Measurements from ENCODE around the gene COX5B. TPM values are rescaled to one million over a fixed set of nuclear protein-coding genes. Genes with fewer than 3 reads are reported as not detected.
"Not testable (repeated sequence)": the region's sequence is repeated elsewhere in the genome, so short reads cannot be mapped to it uniquely, and the experiment has no call there.

The COX5B gene
- total and polyA plus RNA-seq, 3 experiments from 2014 or later: 197 to 334 (median 205) TPM

DNA sequence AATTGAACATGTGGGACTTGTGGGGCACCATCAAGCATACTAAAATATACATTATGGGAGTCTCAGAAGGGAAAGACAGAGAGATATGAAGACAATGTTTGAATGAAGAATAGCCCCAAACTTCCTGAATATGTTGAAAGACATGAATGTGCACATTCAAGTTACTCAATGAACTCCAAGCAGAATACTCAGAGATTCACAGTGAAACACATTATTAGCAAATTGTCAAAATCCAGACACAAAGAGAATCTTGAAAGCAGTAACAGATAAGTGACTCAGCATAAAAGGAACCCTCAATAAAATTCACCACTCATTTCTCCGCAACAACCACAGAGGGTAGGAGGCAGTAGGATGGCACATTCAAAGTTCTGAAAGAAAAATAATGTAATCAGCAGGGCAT lies 32.4 kb downstream of the COX5B start:
- H3K27me3 ChIP-seq (ENCODE audit: insufficient read depth, low read length, poor library complexity, severe bottlenecking): no peaks in the 10 kb centered on the region
- H3K36me3 ChIP-seq (ENCODE audit: insufficient read depth, low read length): no peaks in the 10 kb centered on the region
- H3K9me3 Mint-ChIP-seq: no peaks in the 10 kb centered on the region
- no peaks in the 10 kb centered on the region for H3K9me3 ChIP-seq (ENCODE audit: low read length)
- H3K27me3 Mint-ChIP-seq: peaks cover 2 to 12% of the 10 kb centered on the region in 2 donors
- no peak overlapping the region for H3K4me3 Mint-ChIP-seq
- no peaks in the 10 kb centered on the region for H3K4me1 Mint-ChIP-seq
- no peaks in the 10 kb centered on the region for H3K4me1 ChIP-seq (ENCODE audit: insufficient read depth, low read length)
- H3K27ac Mint-ChIP-seq: peak overlapping the region in 1 of 8 donors; percentile 22
- H3K27ac ChIP-seq (ENCODE audit: low read depth, low read length): no peak overlapping the region
- ChIA-PET CTCF (interaction anchor here (1.2 kb wide), 1 partner anchor 40 kb away, joined by 3 read pairs; no protein-coding TSS in a partner anchor), POLR2A (no interaction called here)
- H3K4me3 ChIP-seq (ENCODE audit: low read length): no peak overlapping the region
- H3K36me3 Mint-ChIP-seq: no peaks in the 10 kb centered on the region
- no peak for DNase-seq

DNA sequence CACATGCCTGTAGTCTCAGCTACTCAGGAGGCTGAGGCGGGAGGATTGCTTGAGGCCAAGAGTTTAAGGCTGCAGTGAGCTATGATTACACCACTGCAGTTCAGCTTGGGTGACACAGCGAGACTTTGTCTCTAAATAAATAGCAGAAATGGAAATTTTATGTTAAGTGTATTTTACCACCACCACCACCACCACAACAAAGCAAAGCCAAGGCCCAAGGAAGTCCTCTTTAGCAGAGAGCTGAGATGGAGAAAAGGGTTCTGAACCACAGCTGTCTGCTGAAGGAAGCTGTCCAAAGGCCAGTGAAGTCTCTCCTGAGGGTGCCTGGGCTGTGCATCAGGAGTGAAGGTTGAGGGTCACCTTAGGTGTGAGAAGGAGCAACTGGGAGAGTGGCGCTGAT lies 41.4 kb downstream of the COX5B start:
- H3K9me3 Mint-ChIP-seq; H3K36me3 ChIP-seq (ENCODE audit: insufficient read depth, low read length); H3K4me1 Mint-ChIP-seq; H3K27ac Mint-ChIP-seq; CTCF ChIA-PET; H3K27me3 Mint-ChIP-seq; H3K4me1 ChIP-seq (ENCODE audit: insufficient read depth, low read length); H3K27me3 ChIP-seq (ENCODE audit: insufficient read depth, low read length, poor library complexity, severe bottlenecking); H3K27ac ChIP-seq (ENCODE audit: low read depth, low read length); H3K36me3 Mint-ChIP-seq; H3K9me3 ChIP-seq (ENCODE audit: low read length); POLR2A ChIA-PET; DNase-seq; H3K4me3 ChIP-seq (ENCODE audit: low read length); H3K4me3 Mint-ChIP-seq: not testable (repeated sequence)

DNA sequence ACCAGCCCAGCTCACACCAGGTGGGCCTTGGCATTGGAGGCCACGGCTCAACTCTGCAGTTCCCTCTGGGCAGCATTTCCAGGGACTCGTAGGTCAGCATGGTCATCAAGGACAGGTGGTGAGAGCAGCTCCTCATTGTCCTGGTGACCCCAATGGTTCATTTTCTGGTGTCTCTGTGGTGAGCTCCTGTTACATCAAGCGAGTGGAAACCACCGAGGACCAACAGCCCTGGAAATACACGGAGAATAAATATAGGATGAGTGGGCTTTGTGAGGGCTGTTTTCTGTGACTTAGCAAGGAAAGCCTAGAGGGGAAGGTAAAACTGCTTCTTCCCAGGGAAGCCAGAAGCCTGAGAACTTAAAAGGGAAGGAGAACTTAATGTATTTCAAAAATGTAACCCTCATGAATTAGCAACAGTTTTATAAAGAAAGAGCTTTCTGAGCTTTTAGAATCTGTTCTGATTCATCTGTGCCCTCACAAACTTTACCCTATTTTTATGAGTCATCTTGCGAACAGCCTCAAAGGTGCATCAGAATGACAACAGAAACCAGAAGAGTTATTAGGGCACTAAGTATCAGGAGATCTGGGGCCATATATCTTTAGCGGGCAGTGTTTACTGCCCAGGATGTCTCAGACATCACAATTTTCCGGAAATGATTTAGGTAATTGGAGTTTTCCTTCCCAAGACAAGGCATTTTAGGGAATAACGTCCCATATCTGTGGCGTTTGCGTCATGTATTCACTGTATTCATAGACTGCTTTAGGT lies 42.4 kb downstream of the COX5B start:
- no peak overlapping the region for H3K4me3 ChIP-seq (ENCODE audit: low read length)
- Mint-ChIP-seq H3K9me3 (no peaks in the 10 kb centered on the region), H3K36me3 (no peaks in the 10 kb centered on the region), H3K4me1 (peaks cover 0 to 7% (median 0%) of the 10 kb centered on the region in 3 donors), H3K27me3 (peaks cover 3 to 4% of the 10 kb centered on the region in 2 donors), H3K27ac (no peak overlapping the region), H3K4me3 (no peak overlapping the region)
- no peaks in the 10 kb centered on the region for H3K36me3 ChIP-seq (ENCODE audit: insufficient read depth, low read length)
- no peak for DNase-seq
- H3K27me3 ChIP-seq (ENCODE audit: insufficient read depth, low read length, poor library complexity, severe bottlenecking): no peaks in the 10 kb centered on the region
- no peaks in the 10 kb centered on the region for H3K4me1 ChIP-seq (ENCODE audit: insufficient read depth, low read length)
- H3K9me3 ChIP-seq (ENCODE audit: low read length): no peaks in the 10 kb centered on the region
- ChIA-PET POLR2A (no interaction called here), CTCF (no interaction called here)
- H3K27ac ChIP-seq (ENCODE audit: low read depth, low read length): no peak overlapping the region

DNA sequence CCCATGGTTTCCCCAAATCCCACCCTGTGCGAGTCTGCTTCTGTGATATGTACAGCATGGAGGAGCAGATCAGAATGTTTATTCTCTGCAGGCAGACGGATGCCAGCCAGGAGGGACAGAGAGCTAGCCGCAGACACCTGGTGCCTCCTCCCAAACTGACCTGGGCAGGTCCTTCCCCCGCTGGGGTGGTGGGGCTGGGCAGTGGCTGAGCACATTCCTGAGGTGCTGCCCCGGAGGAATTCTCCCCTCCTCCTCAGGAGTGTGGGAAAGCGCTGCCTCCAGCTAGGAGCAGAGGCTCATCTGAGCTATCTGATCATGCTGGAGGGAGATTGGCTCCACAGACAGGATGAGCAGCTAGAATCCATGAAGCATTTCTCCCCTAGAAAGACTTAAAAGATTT lies 45.3 kb downstream of the COX5B start:
- Histone ChIP-seq H3K27me3 (ENCODE audit: insufficient read depth, low read length, poor library complexity, severe bottlenecking) (no peaks in the 10 kb centered on the region), H3K4me3 (ENCODE audit: low read length) (no peak overlapping the region), H3K36me3 (ENCODE audit: insufficient read depth, low read length) (no peaks in the 10 kb centered on the region), H3K27ac (ENCODE audit: low read depth, low read length) (no peak overlapping the region), H3K9me3 (ENCODE audit: low read length) (no peaks in the 10 kb centered on the region), H3K4me1 (ENCODE audit: insufficient read depth, low read length) (no peaks in the 10 kb centered on the region)
- Mint-ChIP-seq H3K4me3 (no peak overlapping the region), H3K36me3 (no peaks in the 10 kb centered on the region), H3K9me3 (no peaks in the 10 kb centered on the region), H3K4me1 (peaks cover 0 to 7% (median 0%) of the 10 kb centered on the region in 3 donors), H3K27me3 (peaks cover 4 to 6% of the 10 kb centered on the region in 2 donors), H3K27ac (no peak overlapping the region)
- CTCF ChIA-PET: no interaction called here
- DNase-seq: no peak
- POLR2A ChIA-PET: no interaction called here

DNA sequence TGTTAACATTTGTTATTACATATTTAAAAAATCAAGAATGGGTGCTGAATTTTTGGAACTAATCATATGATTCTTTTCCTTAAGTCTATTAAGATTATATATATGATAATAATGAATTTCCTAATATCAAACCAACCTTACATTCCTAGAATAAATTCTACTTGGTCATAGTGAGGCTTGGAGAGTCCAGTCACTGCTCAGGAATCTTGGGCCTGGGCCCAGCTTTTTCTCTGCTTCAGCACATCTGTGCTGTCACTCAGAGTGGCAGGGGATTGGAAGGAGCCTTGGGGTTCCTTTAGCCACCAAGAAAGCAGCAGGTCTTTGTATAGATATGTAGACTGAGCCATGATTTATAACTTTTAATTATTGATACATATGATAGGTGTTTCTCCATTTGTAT lies 47.6 kb downstream of the COX5B start:
- Histone ChIP-seq H3K36me3 (ENCODE audit: insufficient read depth, low read length) (no peaks in the 10 kb centered on the region), H3K27ac (ENCODE audit: low read depth, low read length) (no peak overlapping the region), H3K4me1 (ENCODE audit: insufficient read depth, low read length) (peaks cover 4% of the 10 kb centered on the region), H3K27me3 (ENCODE audit: insufficient read depth, low read length, poor library complexity, severe bottlenecking) (no peaks in the 10 kb centered on the region), H3K9me3 (ENCODE audit: low read length) (no peaks in the 10 kb centered on the region), H3K4me3 (ENCODE audit: low read length) (no peak overlapping the region)
- Mint-ChIP-seq H3K36me3 (no peaks in the 10 kb centered on the region), H3K9me3 (no peaks in the 10 kb centered on the region), H3K4me3 (no peak overlapping the region), H3K27ac (no peak overlapping the region), H3K27me3 (peaks cover 4 to 9% of the 10 kb centered on the region in 2 donors), H3K4me1 (peaks cover 5 to 8% (median 6%) of the 10 kb centered on the region in 3 donors)
- ChIA-PET POLR2A (no interaction called here), CTCF (no interaction called here)
- no peak for DNase-seq

DNA sequence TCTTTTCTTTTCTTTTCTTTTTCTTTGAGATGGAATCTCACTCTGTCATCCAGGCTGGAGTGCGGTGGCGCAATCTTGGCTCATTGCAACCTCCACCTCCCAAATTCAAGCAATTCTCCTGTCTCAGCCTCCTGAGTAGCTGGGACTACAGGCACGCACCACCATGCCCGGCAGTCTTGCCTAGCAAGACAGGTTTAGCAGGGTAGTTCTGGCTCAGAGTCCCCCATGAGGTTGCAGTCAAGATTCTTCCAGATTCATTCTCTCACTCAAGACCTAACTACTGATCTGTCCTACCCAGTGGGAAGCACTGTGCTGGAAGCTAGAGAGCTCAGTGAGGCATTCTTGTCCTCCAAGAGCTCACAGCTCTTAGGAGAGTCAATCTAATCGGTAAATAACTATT lies 49.9 kb downstream of the COX5B start:
- H3K27ac ChIP-seq (ENCODE audit: low read depth, low read length): no peak overlapping the region
- Mint-ChIP-seq H3K4me3 (no peak overlapping the region), H3K27me3 (peaks cover 2 to 6% of the 10 kb centered on the region in 2 donors), H3K36me3 (no peaks in the 10 kb centered on the region), H3K4me1 (peaks cover 6 to 11% (median 6%) of the 10 kb centered on the region in 3 donors), H3K9me3 (no peaks in the 10 kb centered on the region), H3K27ac (no peak overlapping the region)
- POLR2A ChIA-PET: no interaction called here
- CTCF ChIA-PET: interaction anchor here (1.2 to 7.0 kb wide), 5 partner anchors 13 to 105 kb away, joined by 3 to 100 read pairs (median 66); partner anchors contain the start of genes ACTR1B, ANKRD36B and C2orf92
- H3K4me3 ChIP-seq (ENCODE audit: low read length): no peak overlapping the region
- H3K36me3 ChIP-seq (ENCODE audit: insufficient read depth, low read length): no peaks in the 10 kb centered on the region
- H3K4me1 ChIP-seq (ENCODE audit: insufficient read depth, low read length): peaks cover 4% of the 10 kb centered on the region
- H3K27me3 ChIP-seq (ENCODE audit: insufficient read depth, low read length, poor library complexity, severe bottlenecking): no peaks in the 10 kb centered on the region
- no peak for DNase-seq
- H3K9me3 ChIP-seq (ENCODE audit: low read length): no peaks in the 10 kb centered on the region

DNA sequence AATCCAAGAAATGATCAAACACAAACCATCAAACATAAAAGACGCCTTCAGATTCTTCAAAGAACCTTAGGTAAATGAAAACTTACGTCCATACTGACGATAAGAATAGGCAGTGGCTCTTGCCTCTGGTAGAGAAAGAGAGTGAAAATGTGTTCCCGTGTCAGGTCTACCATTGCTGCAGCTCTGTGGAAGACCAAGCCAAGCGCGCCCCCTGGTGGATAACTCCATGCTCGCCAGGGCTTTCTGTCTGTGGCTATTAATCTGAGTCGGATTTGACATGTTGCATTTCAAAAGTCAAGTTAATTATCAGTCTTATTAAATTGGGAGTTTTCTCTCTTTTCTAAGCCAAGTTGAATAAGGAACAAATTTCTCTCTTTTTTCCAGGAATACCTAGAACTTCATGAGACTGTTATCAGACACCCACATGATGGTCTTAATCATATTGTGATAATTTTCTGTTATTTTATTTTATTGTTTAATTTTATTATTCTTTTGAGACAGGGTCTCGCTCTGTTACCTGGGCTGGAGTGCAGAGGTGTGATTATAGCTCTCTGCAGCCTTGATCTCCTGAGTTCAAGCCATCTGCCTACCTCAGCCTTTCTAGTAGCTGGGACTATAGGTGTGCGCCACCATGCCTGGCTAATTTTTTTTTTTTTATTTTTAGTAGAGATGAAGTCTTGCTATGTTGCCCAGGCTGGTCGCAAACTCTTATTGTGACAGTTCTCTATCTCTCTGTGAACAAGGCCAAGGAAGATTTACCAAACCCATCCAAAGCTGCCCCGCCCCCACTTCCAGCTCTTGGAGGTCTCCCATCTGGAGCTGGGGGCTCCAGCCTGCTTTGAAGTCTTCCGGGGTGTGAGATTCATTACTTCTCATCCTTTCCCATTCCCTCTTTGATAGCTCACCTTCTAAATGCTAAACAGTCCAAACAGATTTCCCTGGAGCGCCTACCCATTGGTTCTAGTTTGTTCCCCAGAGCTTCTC lies 51.7 kb downstream of the COX5B start:
- no peaks in the 10 kb centered on the region for H3K9me3 ChIP-seq (ENCODE audit: low read length)
- Mint-ChIP-seq H3K36me3 (no peaks in the 10 kb centered on the region), H3K4me1 (peaks cover 6 to 11% (median 6%) of the 10 kb centered on the region in 3 donors), H3K9me3 (no peaks in the 10 kb centered on the region), H3K4me3 (peak overlapping the region in 1 of 7 donors; percentile 15), H3K27ac (peak overlapping the region in 4 of 8 donors; percentile 34 to 91 (median 70)), H3K27me3 (peaks cover 0 to 6% of the 10 kb centered on the region in 2 donors)
- peaks cover 4% of the 10 kb centered on the region for H3K4me1 ChIP-seq (ENCODE audit: insufficient read depth, low read length)
- H3K27me3 ChIP-seq (ENCODE audit: insufficient read depth, low read length, poor library complexity, severe bottlenecking): no peaks in the 10 kb centered on the region
- DNase-seq: peak; percentile 78 to 93 (median 86)
- H3K27ac ChIP-seq (ENCODE audit: low read depth, low read length): no peak overlapping the region
- POLR2A ChIA-PET: interaction anchor here (0.8 to 2.4 kb wide), 4 partner anchors 35 to 107 kb away, joined by 3 to 8 read pairs (median 6); partner anchors contain the start of gene COX5B
- H3K36me3 ChIP-seq (ENCODE audit: insufficient read depth, low read length): no peaks in the 10 kb centered on the region
- H3K4me3 ChIP-seq (ENCODE audit: low read length): no peak overlapping the region
- CTCF ChIA-PET: interaction anchor here (0.7 to 7.0 kb wide), 19 partner anchors 11 to 1634 kb away, joined by 3 to 100 read pairs (median 11); partner anchors contain the start of genes ACTR1B, ANKRD36B, COX5B and ZAP70
